Stimulated activated CD8-positive, alpha-beta memory T cell treated with anti-CD3 and anti-CD28 coated beads, Interleukin-12 subunit alpha, Interleukin-12 subunit beta, amount 100 ng/mL, for 24 hours (primary cell): Measurements from ENCODE around the gene RHBDL3.

Experiments used
- DNase-seq: peaks from one replicate; pipeline ENCODE4 v3.0.0-alpha.2; 2020; ENCODE audit errors: extremely low read depth

RHBDL3 gene

GRCh38 chr17:32357615-32358014, 92.0 kb downstream of the RHBDL3 start:
- no peak for DNase-seq

GRCh38 chr17:32361270-32361669, 95.6 kb downstream of the RHBDL3 start:
- no peak for DNase-seq

- DNase-seq: no peak
Measured at GRCh38 chr17:32370426-32370825, 104.8 kb downstream of the RHBDL3 start.
